GM06990 (cell line): ENCODE results near the gene COX4I2.
"Not testable (repeated sequence)": the region's sequence is repeated elsewhere in the genome, so short reads cannot be mapped to it uniquely, and the experiment has no call there.

Experiments
- DNase-seq: peaks from one replicate; pipeline ENCODE4 v3.0.0-alpha.2; 2011; ENCODE audit not compliant: insufficient read length; ENCODE audit errors: extremely low read depth
- H3K27me3 ChIP-seq: replicated peaks from 2 replicates; pipeline ENCODE4 v1.6.0; 2011; ENCODE audit warnings: low read length; ENCODE audit not compliant: control insufficient read depth, insufficient read depth
- H3K36me3 ChIP-seq: 2 replicates; pipeline ENCODE4 v1.5.1; 2011; ENCODE audit warnings: low read length; ENCODE audit not compliant: control insufficient read depth, insufficient read depth
- H3K4me3 ChIP-seq: replicated peaks from 2 replicates; pipeline ENCODE4 v1.5.1; 2011; ENCODE audit warnings: low read depth, mild to moderate bottlenecking, control low read depth, low read length
- CTCF ChIP-seq: IDR thresholded peaks from 2 replicates; pipeline ENCODE4 v1.5.1; 2011; ENCODE audit warnings: low read length, control low read depth, mild to moderate bottlenecking, inconsistent platforms; ENCODE audit not compliant: insufficient read depth, poor library complexity, severe bottlenecking

Gene COX4I2

GRCh38 chr20:31595380-31595653, 42.4 kb upstream of the COX4I2 start:
- no peak for TF ChIP-seq CTCF
- Histone ChIP-seq H3K27me3 (no peaks in the 10 kb centered on the region), H3K36me3 (no peaks in the 10 kb centered on the region), H3K4me3 (no peak overlapping the region)
- DNase-seq = no peak

GRCh38 chr20:31595654-31596411, 41.9 kb upstream of the COX4I2 start:
- TF ChIP-seq CTCF = no peak
- Histone ChIP-seq H3K27me3 (no peaks in the 10 kb centered on the region), H3K4me3 (no peak overlapping the region), H3K36me3 (no peaks in the 10 kb centered on the region)
- DNase-seq = no peak

- H3K27me3 ChIP-seq, H3K4me3 ChIP-seq, DNase-seq, H3K36me3 ChIP-seq: not testable (repeated sequence)
Observed at GRCh38 chr20:31596412-31596715, 41.3 kb upstream of the COX4I2 start.

- no peaks in the 10 kb centered on the region for H3K36me3 ChIP-seq
- no peak overlapping the region for H3K4me3 ChIP-seq
- DNase-seq = no peak
- no peak for TF ChIP-seq CTCF
- H3K27me3 ChIP-seq = no peaks in the 10 kb centered on the region
Observed at GRCh38 chr20:31596831-31597480, 40.8 kb upstream of the COX4I2 start.

GRCh38 chr20:31597481-31597855, 40.2 kb upstream of the COX4I2 start:
- no peak overlapping the region for H3K4me3 ChIP-seq
- DNase-seq = no peak
- no peaks in the 10 kb centered on the region for H3K36me3 ChIP-seq
- no peak for TF ChIP-seq CTCF
- no peaks in the 10 kb centered on the region for H3K27me3 ChIP-seq

DNA sequence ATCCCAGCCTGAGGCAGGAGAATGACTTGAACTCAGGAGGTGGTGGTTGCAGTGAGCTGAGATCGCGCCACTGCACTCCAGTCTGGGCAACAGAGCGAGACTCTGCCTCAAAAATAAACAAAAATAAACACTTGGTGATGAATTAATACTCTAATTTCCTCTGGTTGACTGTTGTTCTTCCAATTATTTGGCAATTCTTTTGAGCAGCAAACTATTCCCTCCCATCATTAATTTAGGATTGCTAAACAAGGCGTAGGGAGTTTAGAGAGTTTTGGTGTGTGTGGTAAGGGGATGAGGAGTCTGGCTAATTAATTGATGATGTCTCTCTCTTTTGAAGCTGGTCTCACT, 35.3 kb upstream of the COX4I2 start:
- H3K27me3 ChIP-seq = no peaks in the 10 kb centered on the region; the same call in 1 of the 2 replicates

More for the DNA sequence above, 35.3 kb upstream of the COX4I2 start:
- no peak for DNase-seq
- TF ChIP-seq CTCF = no peak
- Histone ChIP-seq H3K36me3 (no peaks in the 10 kb centered on the region), H3K4me3 (no peak overlapping the region)
